A549 (cell line): ENCODE data around the gene RNF141. TPM values are rescaled to one million over a fixed set of nuclear protein-coding genes. Genes with fewer than 3 reads are reported as not detected.

Experiments
- ATAC-seq, 2 experiments: fragments of 200-7000 bp in 1 of 2; fragments of >200 bp in 1 of 2; cut with Nextera tagmentation in 1 of 2; cut with Tn5 transposase in 1 of 2; 3 replicates each; pipeline versions ENCODE4 v1.8.0 to v1.9.1; 2018 to 2020; ENCODE audit warnings: mild to moderate bottlenecking in 1 of 2, moderate library complexity in 1 of 2
- CTCF ChIA-PET: fragments of 300-600 bp; sonication (Branson Sonifier 250); formaldehyde crosslinking; extraction: SDS; loops from one replicate; lab custom pipeline; 2021; ENCODE audit warnings: antibody characterized with exemption, inconsistent platforms; lab: Yijun Ruan, JAX
- POLR2A ChIA-PET: fragments of 350-600 bp; formaldehyde crosslinking; extraction: SDS; loops from one replicate; lab custom pipeline; 2021; ENCODE audit warnings: antibody characterized with exemption, inconsistent platforms; lab: Yijun Ruan, JAX
- DNase-seq, 2 experiments: peaks; one replicate each; pipeline versions ENCODE4 v3.0.0 to v3.0.0-alpha.2; 2011 to 2016; ENCODE audit warnings: low read depth in 1 of 2, low spot score in 1 of 2
- FAIRE-seq: peaks from 2 replicates; lab custom pipeline; 2011; peaks lifted over from hg19 to GRCh38; lab: Jason Lieb, UNC
- H3K27ac ChIP-seq, 2 experiments: fragments of >200 bp; sonication (Bioruptor Twin); formaldehyde crosslinking; 3 replicates each; pipeline ENCODE4 v1.5.1; 2016 to 2017
- H3K4me1 ChIP-seq: fragments of >200 bp; sonication (Bioruptor Twin); formaldehyde crosslinking; 3 replicates; pipeline ENCODE4 v1.6.1; 2016
- H3K4me2 ChIP-seq: fragments of >200 bp; sonication (Bioruptor Twin); formaldehyde crosslinking; 3 replicates; pipeline ENCODE4 v1.6.1; 2016
- H3K4me3 ChIP-seq: fragments of >200 bp; sonication (Bioruptor Twin); formaldehyde crosslinking; 3 replicates; pipeline ENCODE4 v1.5.1; 2016
- H3K9me3 ChIP-seq: fragments of >200 bp; sonication (Bioruptor Twin); formaldehyde crosslinking; 3 replicates; pipeline ENCODE4 v1.6.1; 2016
- BCL3 ChIP-seq: fragments of >200 bp; sonication (Bioruptor Twin); formaldehyde crosslinking; IDR thresholded peaks from 3 replicates; pipeline ENCODE4 v1.6.1; 2016
- CBX8 ChIP-seq: fragments of 200-600 bp; sonication (generic); IDR thresholded peaks from 2 replicates; pipeline ENCODE4 v1.6.1; 2016
- CEBPB ChIP-seq, 2 experiments: fragments of >200 bp in 1 of 2; sonication (Bioruptor Twin) in 1 of 2; formaldehyde crosslinking in 1 of 2; IDR thresholded peaks; 2 replicates each; pipeline ENCODE4 v1.6.1; 2012 to 2016
- ELK1 ChIP-seq: fragments of 150-350 bp; IDR thresholded peaks from 2 replicates; pipeline ENCODE4 v1.6.1; 2014; ENCODE audit warnings: low read depth, mild to moderate bottlenecking, low read length
- EP300 ChIP-seq, 2 experiments: fragments of >200 bp; sonication (Bioruptor Twin); formaldehyde crosslinking; IDR thresholded peaks; 2 replicates in 1 of 2; 3 replicates in 1 of 2; pipeline ENCODE4 v1.6.1; 2016 to 2017
- ESRRA ChIP-seq: fragments of 150-350 bp; IDR thresholded peaks from 2 replicates; pipeline ENCODE4 v1.6.1; 2014; ENCODE audit warnings: mild to moderate bottlenecking, low read length, borderline replicate concordance
- FOSB ChIP-seq: fragments of 250-450 bp; sonication (Bioruptor Pico); IDR thresholded peaks from 2 replicates; pipeline ENCODE4 v1.5.0; 2020; ENCODE audit warnings: mild to moderate bottlenecking, moderate library complexity
- GATA3 ChIP-seq: IDR thresholded peaks from 2 replicates; pipeline ENCODE4 v1.6.1; 2012; ENCODE audit warnings: borderline replicate concordance
- HDAC2 ChIP-seq: fragments of 200-600 bp; sonication (generic); IDR thresholded peaks from 2 replicates; pipeline ENCODE4 v1.6.1; 2016
- HEYL ChIP-seq: fragments of 250-450 bp; sonication (Bioruptor Pico); IDR thresholded peaks from 2 replicates; pipeline ENCODE4 v1.8.0; 2021; ENCODE audit warnings: mild to moderate bottlenecking, moderate library complexity
- HMGXB4 ChIP-seq: fragments of 250-450 bp; sonication (Bioruptor Pico); IDR thresholded peaks from 2 replicates; pipeline ENCODE4 v1.5.0; 2021; ENCODE audit warnings: mild to moderate bottlenecking, moderate library complexity, borderline replicate concordance
- HOXB5 ChIP-seq: fragments of 250-450 bp; sonication (Bioruptor Pico); IDR thresholded peaks from 2 replicates; pipeline ENCODE4 v1.5.0; 2020; ENCODE audit warnings: mild to moderate bottlenecking, moderate library complexity
- MAFK ChIP-seq: fragments of 450-650 bp; IDR thresholded peaks from 2 replicates; pipeline ENCODE4 v1.6.1; 2014; ENCODE audit not compliant: partially characterized antibody
- MAX ChIP-seq: IDR thresholded peaks from 2 replicates; pipeline ENCODE4 v1.6.1; 2012
- NR3C1 ChIP-seq: fragments of >200 bp; sonication (Bioruptor Twin); formaldehyde crosslinking; IDR thresholded peaks from 3 replicates; pipeline ENCODE4 v1.6.1; 2017
- RAD21 ChIP-seq, 2 experiments: fragments of >200 bp in 1 of 2; sonication (Bioruptor Twin) in 1 of 2; formaldehyde crosslinking in 1 of 2; IDR thresholded peaks in 1 of 2; conservative IDR thresholded peaks in 1 of 2; 2 replicates in 1 of 2; 3 replicates in 1 of 2; pipeline ENCODE4 v1.6.1; 2012 to 2018; ENCODE audit warnings: inconsistent platforms in 1 of 2
- RCOR1 ChIP-seq: fragments of 150-350 bp; IDR thresholded peaks from 2 replicates; pipeline ENCODE4 v1.6.1; 2014; ENCODE audit warnings: antibody characterized with exemption, low read length, low read depth
- REST ChIP-seq: fragments of 200-600 bp; sonication (generic); IDR thresholded peaks from 2 replicates; pipeline ENCODE4 v1.6.1; 2016; ENCODE audit warnings: antibody characterized with exemption, mild to moderate bottlenecking, moderate library complexity
- RFX5 ChIP-seq: fragments of 450-650 bp; IDR thresholded peaks from 2 replicates; pipeline ENCODE4 v1.7.1; 2014; ENCODE audit warnings: antibody characterized with exemption, mild to moderate bottlenecking, moderate library complexity
- TFCP2L1 ChIP-seq: fragments of 250-450 bp; sonication (Bioruptor Pico); IDR thresholded peaks from 2 replicates; pipeline ENCODE4 v1.5.0; 2021; ENCODE audit warnings: mild to moderate bottlenecking
- ZFP36 ChIP-seq: fragments of 450-650 bp; IDR thresholded peaks from 2 replicates; pipeline ENCODE4 v1.6.1; 2014; ENCODE audit warnings: borderline replicate concordance; ENCODE audit not compliant: partially characterized antibody
- ZNF302 ChIP-seq: fragments of 250-450 bp; sonication (Bioruptor Pico); IDR thresholded peaks from 2 replicates; pipeline ENCODE4 v1.9.0; 2021; ENCODE audit warnings: inconsistent platforms, mild to moderate bottlenecking, moderate library complexity
- WGBS: methylation state at CpG from one replicate; pipeline ENCODE4 v1.1.6; 2017; ENCODE audit errors: missing lambda C conversion rate; 5-methylcytosine and 5-hydroxymethylcytosine counted together
- polyA plus RNA-seq, 4 experiments: library from polyadenylated mRNA; depleted of rRNA in 3 of 4; stranded (reverse); fragments of >200 nt; fragmentation: RNase III in 1 of 4; extraction: RNeasy Plus Mini Kit Qiagen cat#74134 plus additional on column Dnase treatment in 1 of 4; gene quantifications; 2 replicates in 3 of 4; 3 replicates in 1 of 4; pipeline ENCODE4 v1.2.3, GENCODE V29; 2011 to 2017

Gene RNF141
- polyA plus RNA-seq, 2 of the 4 experiments (the other 2 are of a cell fraction), result 16.8 to 33.3 TPM

- Histone ChIP-seq H3K27ac (0 out of 6 replicates have a peak overlapping the region, but pooled peaks of 1 of the 2 experiments have one; percentile 16), H3K9me3 (no peaks in the 10 kb centered on the region)
- CTCF ChIA-PET, result interaction anchor here (0.6 to 1.2 kb wide), 4 partner anchors 9 to 128 kb away, joined by 3 to 4 read pairs (median 3); no protein-coding TSS in a partner anchor
- POLR2A ChIA-PET, result no interaction called here
- ATAC-seq, result no peak
- no peak for FAIRE-seq
- TF ChIP-seq MAFK (no peak), MAX (no peak), FOSB (CRISPR knock-in tag) (no peak), RFX5 (no peak), BCL3 (no peak), ELK1 (no peak), ZFP36 (no peak), RAD21 (conservative IDR thresholded peaks at IDR 0.05 in 1 of 2, IDR thresholded peaks at IDR 0.05 in 1 of 2) (no peak), EP300 (IDR thresholded peaks at IDR 0.05) (no peak), REST (no peak), ZNF302 (no peak), CEBPB (IDR thresholded peaks at IDR 0.05) (no peak), RCOR1 (no peak)
- TF ChIP-seq, all 56 proteins: peak for 0
- Histone ChIP-seq H3K4me1 (peaks cover 17% of the 10 kb centered on the region), H3K4me3 (no peak overlapping the region), H3K4me2 (no peak overlapping the region)
- WGBS, result 84% methylated on average over 14 of the region's 14 CpGs
- DNase-seq, result no peak
These were observed 46.1 kb downstream of the RNF141 start for GRCh38 chr11:10494636-10495463.

- ChIA-PET CTCF (no interaction called here), POLR2A (no interaction called here)
- TF ChIP-seq FOSB (CRISPR knock-in tag) (no peak), CBX8 (no peak), GATA3 (no peak), HOXB5 (CRISPR knock-in tag) (no peak), ESRRA (no peak), TFCP2L1 (CRISPR knock-in tag) (no peak), RAD21 (conservative IDR thresholded peaks at IDR 0.05 in 1 of 2, IDR thresholded peaks at IDR 0.05 in 1 of 2) (no peak), HMGXB4 (CRISPR knock-in tag) (no peak), HDAC2 (no peak), NR3C1 (no peak), MAFK (no peak), HEYL (CRISPR knock-in tag) (no peak)
- Histone ChIP-seq H3K4me2 (no peak overlapping the region), H3K9me3 (no peaks in the 10 kb centered on the region), H3K4me3 (no peak overlapping the region), H3K4me1 (peaks cover 34% of the 10 kb centered on the region), H3K27ac (peak overlapping the region in 1 of 2 experiments; percentile 90; a peak in 3 of 6 replicates)
- 97% methylated on average over 18 of the region's 18 CpGs for WGBS
- ATAC-seq, result no peak
- no peak for FAIRE-seq
- DNase-seq, result no peak
These were observed 47.8 kb downstream of the RNF141 start for GRCh38 chr11:10493041-10493663.
